HG03354 (cell line): ENCODE results near the gene SPO11.

Source experiments
- ATAC-seq: cut with Tn5 transposase; IDR thresholded peaks from one replicate; pipeline ENCODE4 v1.9.1; 2021; ENCODE audit warnings: mild to moderate bottlenecking; ENCODE audit not compliant: unreplicated experiment, poor library complexity, severe bottlenecking

SPO11 gene

DNA sequence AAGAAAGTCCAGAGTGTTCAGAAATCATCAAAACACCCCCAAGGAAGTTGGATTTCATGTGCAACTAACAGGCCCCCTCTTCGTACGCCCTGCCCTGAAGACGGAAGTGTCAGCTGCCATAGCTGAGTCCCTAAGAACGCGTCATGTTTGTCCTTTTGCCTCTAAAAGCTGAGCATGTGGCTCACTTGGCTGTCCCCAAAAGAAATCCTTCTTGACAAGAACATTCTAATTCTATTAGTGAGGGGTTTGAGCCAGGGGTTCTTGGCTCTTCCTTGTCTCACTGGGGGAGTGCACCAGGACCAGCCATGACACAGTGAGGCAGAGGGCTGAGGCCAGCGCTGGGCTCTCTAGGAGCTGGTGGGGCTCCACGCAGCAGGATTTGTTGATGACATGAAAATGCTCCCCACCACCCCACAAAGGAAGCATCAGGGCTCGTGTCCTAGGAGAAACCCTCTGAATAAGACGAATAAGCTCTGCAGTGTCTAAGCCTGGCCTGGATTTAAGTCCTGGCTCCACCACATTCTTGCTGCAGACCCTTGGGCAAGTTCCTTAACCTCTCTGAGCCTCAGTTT lies 20.0 kb upstream of the SPO11 start:
- no peak for ATAC-seq

DNA sequence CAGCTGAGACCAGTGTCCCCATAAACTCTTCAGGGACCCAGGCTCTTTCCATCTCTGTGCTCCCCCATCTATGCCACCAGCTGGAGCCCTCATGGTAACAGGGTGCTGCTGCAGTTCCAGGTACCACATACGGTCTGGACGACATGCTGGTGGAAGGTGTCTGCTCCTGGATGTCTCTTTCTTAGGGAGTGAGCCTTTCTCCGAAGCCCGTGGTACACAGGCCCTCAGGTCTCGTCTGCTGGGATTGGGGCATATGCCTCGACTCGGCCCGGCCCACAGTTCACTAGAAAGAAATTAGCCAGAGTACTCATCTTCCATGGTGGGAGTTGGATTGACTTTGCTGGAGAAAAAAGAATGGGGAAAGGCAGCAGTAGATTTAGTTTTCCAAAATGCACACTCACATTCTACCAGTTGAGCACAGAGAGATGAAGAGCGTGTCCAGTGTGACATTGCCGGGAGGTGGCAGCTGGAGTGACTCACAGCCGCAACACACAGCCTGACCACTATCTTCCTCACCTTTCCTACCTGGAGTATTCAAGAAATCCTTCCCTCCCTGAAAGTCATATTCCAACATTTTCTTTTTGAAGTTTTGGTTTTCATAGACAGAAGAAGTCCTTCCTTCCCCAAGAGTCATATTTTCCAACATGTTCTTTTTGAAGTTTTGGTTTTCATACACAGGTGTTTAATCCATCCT lies 18.6 kb upstream of the SPO11 start:
- ATAC-seq, result no peak

DNA sequence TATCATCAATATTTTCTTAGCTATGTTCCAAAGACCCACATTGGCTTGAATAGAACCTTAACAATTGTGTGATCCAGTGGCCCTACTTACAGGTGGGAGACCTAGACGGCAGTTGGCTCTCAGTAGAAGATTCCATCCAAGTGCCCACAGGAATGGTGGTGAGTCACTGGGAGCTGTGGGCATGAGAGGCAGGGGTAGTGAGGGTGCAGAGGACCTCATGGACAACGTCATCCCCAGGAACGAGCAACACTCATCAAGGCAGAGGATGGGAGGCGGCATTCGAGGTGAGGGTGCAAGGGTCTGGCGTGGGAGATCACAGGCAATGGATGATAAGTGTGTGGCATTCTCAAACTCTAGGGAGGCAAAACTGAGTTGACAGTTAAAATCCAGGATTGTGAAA lies 17.5 kb upstream of the SPO11 start:
- no peak for ATAC-seq

DNA sequence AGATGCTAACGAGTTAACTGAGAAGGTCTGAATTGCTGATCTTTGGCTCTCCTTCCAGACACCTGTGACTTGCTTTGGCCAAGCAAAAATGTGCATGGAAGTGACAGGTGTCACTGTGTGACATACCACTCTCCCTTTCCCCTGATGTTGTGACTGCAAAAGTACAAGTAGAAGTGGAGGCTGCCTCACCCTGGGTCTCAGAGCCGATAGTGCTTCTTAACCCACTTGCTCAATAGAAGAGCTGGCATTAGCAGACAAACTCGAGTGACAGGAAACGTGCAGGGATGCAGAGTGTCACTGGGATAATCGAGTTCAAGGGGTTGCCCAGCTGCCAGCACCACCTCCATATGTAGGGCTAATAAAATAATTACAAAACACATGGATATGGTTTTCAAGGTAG lies 16.4 kb upstream of the SPO11 start:
- ATAC-seq, result no peak

DNA sequence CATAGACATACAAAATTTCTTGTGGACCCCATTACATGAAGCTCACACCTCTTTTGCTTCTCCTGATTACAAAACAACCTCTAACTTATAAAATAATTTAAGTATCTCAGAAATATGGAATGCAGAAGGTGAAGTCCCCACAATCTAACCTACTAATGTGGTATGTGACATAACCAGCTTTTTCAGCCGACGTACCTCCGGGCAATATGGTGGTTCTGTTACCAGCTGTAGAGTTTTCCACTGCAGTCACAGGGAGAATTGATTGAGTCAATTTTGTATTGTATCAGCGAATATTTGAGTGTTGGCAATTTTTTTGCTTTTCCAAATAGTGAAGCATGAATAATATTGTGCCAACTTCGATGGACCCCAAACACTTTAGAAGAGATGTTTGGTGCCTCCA lies 15.7 kb upstream of the SPO11 start:
- no peak for ATAC-seq

DNA sequence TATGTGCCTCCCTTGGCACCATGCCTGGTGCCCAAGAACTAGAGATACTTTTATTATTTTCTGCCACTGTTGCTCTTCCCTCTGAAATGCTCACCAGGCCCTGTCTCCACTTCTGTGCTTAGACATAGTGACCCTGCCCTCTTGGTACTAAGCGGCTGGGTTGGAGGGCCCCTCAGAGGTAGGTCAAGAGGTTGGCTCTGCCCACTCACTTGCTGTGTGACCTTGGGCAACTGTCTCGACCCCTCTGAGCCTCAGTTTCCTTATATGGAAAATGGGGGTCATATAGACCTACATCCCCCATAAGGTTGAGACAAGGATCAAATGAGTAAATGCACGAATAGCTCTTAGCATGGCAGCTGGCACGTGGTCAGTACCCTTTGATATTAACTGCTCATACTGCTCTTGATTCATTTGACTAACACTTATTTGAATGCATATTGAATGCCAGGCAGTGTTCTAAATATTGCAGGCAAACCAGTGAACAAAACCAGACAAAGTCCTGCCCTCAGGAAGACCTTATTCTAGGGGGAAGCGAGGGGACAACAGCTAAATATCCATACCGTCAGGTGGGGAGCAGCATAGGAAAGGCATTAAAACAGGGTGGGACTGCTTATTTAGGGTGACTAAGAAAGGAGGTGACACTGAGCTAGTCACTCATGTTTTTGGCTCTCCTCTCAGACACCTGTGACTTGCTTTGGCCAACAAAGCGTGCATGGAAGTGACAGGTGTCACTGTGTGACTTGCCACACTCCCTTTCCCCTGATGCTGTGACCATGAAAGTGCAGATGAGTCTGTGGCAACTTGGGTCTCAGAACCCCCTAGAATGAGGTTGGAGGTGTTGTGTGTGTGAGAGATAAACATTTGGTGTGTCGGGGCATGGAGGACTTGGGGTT lies 14.3 kb upstream of the SPO11 start:
- no peak for ATAC-seq

DNA sequence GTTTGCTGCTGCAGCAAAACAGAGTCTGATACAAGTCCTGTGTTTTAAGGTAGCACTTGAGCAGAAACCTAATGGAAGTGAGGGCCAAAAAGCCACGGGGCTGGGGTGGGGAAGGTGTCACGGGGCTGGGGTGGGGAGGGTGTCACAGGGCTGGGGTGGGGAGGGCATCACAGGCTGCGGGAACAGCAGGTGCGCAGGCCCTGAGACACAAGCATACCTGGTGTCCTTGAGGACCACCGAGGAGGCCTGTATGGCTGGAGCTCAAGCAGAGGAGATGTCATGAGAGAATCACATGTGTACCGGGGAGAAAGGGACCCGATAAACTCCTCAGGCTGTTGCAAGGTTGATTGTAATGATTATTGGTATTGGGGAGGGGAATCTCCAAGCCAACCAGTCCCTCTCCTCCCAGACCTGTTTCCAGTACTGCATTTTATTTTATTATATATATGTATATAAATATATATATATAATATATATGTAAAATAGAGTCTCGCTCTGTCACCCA lies 13.6 kb upstream of the SPO11 start:
- no peak for ATAC-seq

DNA sequence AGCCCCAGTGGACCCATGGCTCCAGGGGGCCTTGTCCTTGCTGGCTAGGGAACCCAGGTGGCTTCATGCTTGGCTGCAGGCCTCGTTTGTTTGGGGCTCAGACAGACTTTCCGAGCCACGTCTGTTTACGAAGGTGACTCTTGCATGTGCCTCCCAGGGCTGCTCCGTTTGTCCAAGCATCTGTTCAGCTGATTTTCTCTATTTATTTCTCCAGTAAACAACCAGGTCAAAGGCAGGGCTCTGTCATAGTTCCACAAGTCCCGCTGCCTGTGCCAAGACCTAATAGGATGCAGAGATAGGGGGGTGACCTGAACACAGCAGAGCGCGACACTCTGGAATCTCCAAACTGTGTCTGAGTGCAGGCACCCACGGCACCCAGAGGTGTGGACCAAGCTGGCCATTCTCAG lies 12.8 kb upstream of the SPO11 start:
- ATAC-seq, result no peak

DNA sequence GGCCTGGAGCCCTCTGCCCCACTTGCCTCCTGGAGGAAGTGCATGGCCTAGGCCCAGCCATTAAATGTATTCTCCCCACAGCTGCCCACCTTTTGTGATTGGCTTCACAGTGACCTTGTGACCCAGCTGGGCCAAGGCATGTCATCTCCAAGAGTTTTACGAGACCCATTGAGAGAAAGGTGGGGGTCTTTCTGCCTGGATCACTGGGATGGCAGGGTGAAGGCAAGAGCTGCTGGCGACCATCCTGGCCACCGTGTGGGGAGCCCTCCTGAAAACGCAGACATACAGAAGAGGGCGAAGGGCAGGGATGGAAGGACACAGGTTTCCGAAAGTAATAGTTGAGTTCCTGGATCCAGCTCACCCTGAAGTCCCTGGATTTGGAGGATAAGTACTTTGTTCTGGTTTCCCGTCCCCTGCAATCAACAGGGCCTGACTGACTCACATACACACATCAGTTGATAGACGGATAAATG lies 12.3 kb upstream of the SPO11 start:
- no peak for ATAC-seq

DNA sequence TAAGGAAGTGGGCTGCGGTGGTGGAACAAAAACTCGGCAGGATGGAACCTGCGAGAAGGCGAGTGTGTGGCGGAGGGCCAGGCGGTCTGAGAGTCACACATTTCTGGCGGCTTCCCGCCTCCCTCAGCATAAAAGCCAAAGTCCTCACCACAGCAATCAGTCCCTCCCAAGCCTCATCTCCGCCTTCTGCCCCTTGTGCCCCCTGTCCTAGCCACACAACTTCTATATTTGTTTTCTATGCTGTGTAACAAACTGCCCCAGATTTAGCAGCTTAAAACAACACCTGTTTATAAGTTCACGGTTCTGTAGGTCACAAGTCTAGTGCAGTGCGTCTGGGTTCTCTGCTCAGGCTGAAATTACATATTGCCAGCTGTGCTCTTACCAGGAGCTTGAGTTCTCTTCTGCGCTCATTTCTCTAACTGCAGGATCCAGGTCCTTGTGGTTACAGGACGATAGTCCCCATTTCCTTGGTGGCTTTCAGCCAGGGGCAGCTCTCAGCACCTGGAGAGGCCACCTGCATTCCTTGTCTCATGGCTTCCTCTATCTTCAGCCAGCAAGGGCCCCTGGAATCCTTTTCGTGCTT lies 11.7 kb upstream of the SPO11 start:
- no peak for ATAC-seq

DNA sequence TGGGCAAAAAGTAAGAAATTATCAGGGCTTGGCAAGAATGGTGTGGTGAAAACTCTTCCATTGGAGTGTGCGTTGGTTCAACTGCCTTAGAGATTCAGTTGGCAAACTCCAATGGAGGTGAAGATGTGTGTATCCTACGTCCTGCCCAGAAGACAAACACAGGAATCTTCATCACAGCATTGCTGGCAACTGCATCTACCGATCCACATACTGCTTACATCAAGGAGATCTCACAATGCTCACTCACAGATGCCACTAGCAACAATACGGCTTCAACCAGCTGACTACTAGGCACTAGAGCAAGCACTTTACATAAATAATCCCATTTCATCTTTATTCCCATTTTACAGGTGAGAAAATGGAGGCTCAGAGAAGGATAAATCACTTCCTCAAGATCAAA lies 10.0 kb upstream of the SPO11 start:
- ATAC-seq, result no peak

DNA sequence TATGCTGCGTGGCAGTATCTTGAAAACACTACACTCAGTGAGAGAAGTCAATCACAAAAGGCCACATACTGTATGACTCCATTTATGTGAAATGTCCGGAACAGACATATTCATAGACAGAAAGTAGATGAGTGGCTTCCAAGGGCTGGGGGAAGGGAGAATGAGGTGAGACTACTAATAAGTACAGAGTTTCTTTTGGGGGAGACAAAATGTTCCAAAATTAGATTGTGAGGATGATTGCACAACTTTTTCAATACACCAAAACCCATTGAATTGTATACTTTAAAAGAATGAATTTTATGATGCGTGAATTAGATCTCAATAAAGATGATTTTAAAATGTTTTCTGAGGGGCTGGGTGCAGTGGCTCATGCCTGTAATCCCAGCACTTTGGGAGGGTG lies 9.2 kb upstream of the SPO11 start:
- ATAC-seq, result no peak

DNA sequence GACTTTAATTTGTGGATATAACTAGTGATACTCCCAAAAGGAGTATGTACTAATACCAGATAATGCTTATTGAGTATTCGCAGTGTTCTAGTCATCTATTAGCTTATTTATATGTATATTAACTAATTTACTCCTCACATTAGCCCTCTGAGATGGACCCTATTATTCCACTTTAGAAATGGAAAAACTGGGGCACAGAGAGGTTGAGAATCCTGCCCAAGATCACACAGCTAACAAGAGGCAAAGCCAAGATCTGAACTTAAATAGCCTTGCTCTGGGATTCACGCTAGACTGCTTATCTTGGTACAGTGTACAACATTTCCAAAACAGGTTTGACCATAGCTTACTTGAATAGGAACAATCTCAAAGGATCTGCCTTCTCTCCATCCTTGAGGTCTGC lies 8.5 kb upstream of the SPO11 start:
- ATAC-seq, result no peak

DNA sequence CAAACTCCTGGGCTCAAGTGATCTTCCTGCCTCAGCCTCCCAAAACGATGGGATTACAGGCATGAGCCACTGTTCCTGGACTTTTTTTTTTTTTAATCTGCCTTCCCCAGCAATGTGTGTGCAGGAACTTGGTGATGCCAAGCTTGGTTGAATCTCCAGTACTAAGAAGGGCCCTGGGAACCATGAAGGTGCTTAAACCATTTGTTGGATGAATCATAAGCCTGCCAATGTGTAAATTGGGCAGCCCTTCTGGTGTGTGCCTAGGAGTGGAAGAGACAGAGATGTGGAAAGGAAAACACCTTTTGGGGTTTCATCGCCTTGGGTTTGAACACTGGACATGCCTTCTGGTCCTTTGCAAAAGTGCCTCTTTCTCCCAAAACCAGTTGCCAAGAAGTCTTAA lies 7.1 kb upstream of the SPO11 start:
- no peak for ATAC-seq

DNA sequence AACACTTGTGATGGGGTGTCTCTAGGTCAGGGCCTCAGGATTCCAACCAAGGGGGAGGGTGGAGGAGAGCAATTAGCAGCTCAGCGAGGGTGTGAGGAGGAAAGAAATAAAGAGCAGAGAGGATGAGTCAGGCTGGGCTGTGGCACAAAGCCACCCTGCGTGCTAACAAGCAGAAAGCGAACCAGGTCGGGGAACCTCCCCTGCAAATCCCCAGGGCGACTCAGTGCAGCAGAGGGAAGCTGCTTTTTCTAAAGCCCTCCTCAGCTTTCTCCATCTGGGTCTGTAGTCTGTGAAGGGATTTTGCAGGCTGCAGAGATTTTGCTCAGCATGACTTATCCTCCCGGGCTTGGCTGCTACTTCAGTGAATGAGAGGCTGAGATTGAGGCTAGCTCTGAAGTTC lies 6.6 kb upstream of the SPO11 start:
- ATAC-seq, result no peak

DNA sequence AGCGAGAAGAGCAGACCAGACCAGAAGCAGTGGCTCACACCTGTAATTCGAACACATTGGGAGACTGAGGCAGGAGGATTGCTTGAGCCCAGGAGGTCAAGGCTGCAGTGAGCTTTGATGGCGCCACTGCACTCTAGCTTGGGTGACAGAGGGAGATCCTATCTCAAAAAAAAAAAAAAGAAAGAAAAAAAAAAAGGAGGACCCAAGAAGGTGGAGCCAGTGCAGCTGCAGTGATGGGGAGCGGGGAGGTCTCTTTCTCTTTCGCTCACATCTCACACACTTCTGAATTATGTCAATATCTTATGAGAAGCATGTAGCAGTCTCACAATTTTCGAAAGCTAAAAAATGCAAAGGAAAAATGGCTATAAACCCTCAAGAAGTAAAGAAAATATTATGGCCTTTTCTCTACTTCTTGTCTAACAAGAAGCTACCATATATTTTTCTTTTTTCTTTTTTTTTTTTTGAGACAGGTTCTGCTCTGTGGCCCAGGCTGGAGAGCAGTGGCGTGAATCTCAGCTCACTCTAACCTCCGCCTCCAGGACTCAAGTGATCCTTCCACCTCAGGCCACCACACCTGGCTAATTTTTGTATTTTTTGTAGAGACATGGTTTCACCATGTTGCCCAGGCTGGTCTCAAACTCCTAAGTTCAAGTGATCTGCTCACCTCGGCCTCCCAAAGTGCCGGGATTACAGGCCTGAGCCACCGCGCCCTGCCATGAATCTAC lies 3.8 kb upstream of the SPO11 start:
- no peak for ATAC-seq

DNA sequence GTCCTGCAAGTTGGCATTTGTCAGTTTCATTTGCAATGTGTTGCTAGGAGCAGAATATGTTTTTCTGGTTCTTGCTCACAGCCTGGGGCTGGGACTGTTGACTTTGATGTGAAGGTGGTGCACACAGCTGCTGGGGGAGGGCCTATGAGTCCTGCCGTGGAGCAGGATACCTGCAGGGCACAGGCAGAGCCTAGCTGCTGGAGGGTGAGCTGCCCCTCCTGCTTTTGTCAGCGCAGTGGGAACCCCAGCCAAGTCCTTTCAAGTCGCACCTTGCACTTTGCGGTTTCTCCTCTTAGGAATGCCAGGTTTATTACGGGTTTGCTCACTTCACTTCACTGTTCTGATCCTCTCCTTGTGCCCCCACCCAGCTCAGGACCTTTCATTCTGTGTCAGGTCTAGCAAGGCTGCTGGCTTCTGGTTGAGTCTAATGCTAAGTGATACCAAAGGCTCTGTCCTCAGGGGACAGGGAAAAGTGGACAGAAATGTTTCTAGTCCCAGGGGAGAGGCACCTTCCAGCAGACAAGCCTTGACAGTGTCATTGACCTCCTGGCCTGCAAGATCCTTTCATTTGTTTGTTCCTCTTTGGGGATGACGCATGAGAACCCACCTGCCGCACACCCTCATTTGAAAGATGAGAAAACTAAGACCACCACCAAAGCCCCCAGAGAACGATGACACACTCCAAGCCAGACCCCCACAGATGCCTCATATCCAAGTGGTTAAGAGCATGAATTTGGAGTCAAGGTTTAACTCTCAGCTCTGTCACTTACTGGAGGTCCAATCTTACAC lies 2.7 kb upstream of the SPO11 start:
- ATAC-seq, result no peak

DNA sequence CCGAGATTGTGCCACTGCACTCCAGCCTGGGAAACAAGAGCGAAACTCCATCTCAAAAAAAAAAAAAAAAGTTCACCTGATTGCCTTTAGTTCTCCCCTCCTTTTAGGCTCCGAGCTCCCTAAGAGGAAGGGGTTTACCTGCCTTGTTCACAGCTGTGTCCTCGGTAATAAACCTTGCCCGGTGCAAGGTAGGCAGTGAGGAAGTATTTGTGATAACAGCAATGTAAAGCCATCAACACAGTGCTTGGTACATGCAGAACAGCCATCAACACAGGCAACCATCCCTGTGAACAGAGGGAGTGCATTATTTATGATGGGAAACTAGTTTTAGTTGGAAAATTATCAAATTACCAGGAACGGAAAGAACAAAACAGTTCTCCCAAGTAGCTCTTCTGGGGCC lies 1.8 kb upstream of the SPO11 start:
- ATAC-seq, result no peak

DNA sequence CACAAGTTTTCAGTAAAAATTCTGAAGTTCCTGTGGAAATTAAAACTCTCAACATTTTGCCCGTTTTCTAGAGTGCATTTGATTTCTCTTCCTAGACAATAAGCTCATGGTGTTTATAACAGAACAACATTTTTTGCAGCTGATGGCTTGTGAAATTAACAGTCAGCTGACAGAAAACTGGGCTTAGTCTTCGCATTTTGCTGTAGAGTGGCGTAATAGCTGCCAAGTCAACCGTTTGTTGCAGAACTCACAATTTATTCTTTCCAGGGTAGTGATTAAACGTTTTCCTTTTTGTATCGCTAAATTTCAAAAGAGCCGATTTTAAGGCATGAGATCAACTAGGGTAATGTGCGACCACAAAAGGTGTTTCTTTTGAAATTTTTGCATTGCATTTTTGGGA lies 1.4 kb downstream of the SPO11 start:
- no peak for ATAC-seq
